Panc1 (cell line): Measurements from ENCODE around the gene LSMEM2. TPM values are rescaled to one million over a fixed set of nuclear protein-coding genes. Genes with fewer than 3 reads are reported as not detected.

Experiments used
- ATAC-seq: fragments of 200-7000 bp; cut with Tn5 transposase; 2 replicates; pipeline ENCODE4 v1.9.1; 2020; ENCODE audit warnings: mild to moderate bottlenecking, moderate library complexity
- BruUV-seq: library from RNA; stranded (reverse); fragments of 400-500 nt; replicated peaks from 2 replicates; lab custom pipeline; 2021; lab: Mats Ljungman, UMichigan
- CTCF ChIA-PET: fragments of 300-600 bp; sonication (Branson Sonifier 250); formaldehyde crosslinking; loops from one replicate; lab custom pipeline; 2022; ENCODE audit warnings: antibody characterized with exemption; lab: Charles Lee
- POLR2A ChIA-PET: fragments of 300-600 bp; sonication (Branson Sonifier 250); formaldehyde crosslinking; loops from one replicate; lab custom pipeline; 2022; ENCODE audit warnings: antibody characterized with exemption; lab: Charles Lee
- DNase-seq: peaks from one replicate; pipeline ENCODE4 v3.0.0-alpha.2; 2010; ENCODE audit warnings: low read depth, low spot score
- H3K27ac ChIP-seq: 2 replicates; pipeline ENCODE4 v1.5.1; 2011; ENCODE audit warnings: mild to moderate bottlenecking, low read length, inconsistent platforms
- H3K27me3 ChIP-seq: fragments of 200-500 bp; sonication (Bioruptor generic); 2 replicates; pipeline ENCODE4 v1.6.0; 2014; ENCODE audit warnings: low read length, inconsistent platforms; ENCODE audit not compliant: control insufficient read depth, insufficient read depth
- H3K36me3 ChIP-seq: fragments of 200-500 bp; sonication (Bioruptor generic); 2 replicates; pipeline ENCODE4 v1.5.1; 2014; ENCODE audit warnings: inconsistent platforms, mild to moderate bottlenecking, low read length, moderate library complexity; ENCODE audit not compliant: control insufficient read depth, insufficient read depth
- H3K4me1 ChIP-seq: 2 replicates; pipeline ENCODE4 v1.5.1; 2011; ENCODE audit warnings: inconsistent platforms, mild to moderate bottlenecking, low read length, moderate library complexity; ENCODE audit not compliant: control insufficient read depth, insufficient read depth
- H3K4me3 ChIP-seq, 2 experiments: 2 replicates each; pipeline ENCODE4 v1.5.1; 2011 to 2012; ENCODE audit warnings: low read depth in 2 of 2, low read length in 2 of 2, mild to moderate bottlenecking in 2 of 2, inconsistent platforms in 1 of 2, moderate library complexity in 1 of 2
- H3K9me3 ChIP-seq: fragments of 200-500 bp; sonication (Bioruptor generic); 2 replicates; pipeline ENCODE4 v1.5.1; 2014; ENCODE audit warnings: low read depth, mild to moderate bottlenecking, inconsistent platforms, low read length, moderate library complexity; ENCODE audit not compliant: control insufficient read depth, insufficient read depth
- POLR2AphosphoS5 ChIP-seq: IDR thresholded peaks from 2 replicates; pipeline ENCODE4 v1.6.1; 2012; ENCODE audit warnings: mild to moderate bottlenecking, low read depth, low read length, moderate library complexity
- SIN3A ChIP-seq: IDR thresholded peaks from 2 replicates; pipeline ENCODE4 v1.6.1; 2012; ENCODE audit warnings: low read depth, mild to moderate bottlenecking, low read length, moderate library complexity, borderline replicate concordance; ENCODE audit not compliant: insufficient read depth
- TCF7L2 ChIP-seq: IDR thresholded peaks from 2 replicates; pipeline ENCODE4 v1.6.1; 2011; ENCODE audit warnings: mild to moderate bottlenecking, low read depth, low read length, inconsistent platforms
- in situ Hi-C: cut with HindIII; loops from 2 replicates; pipeline ENCODE4 v1.10.0; 2016; ENCODE audit warnings: low sequenced_read_pairs, low pct_unique_long_range_greater_than_20kb
- intact Hi-C: fragments of 100-400 bp; cut with micrococcal nuclease; formaldehyde crosslinking; loops from one replicate; pipeline ENCODE4 v1.10.0; 2022; ENCODE audit not compliant: unreplicated experiment
- total RNA-seq: library from RNA; stranded (reverse); gene quantifications from one replicate; pipeline ENCODE4 v1.2.1, GENCODE V29; 2021; ENCODE audit not compliant: unreplicated experiment
- TF ChIP-seq, protein P1 (sequence below): fragments of 450-650 bp; IDR thresholded peaks from 2 replicates; pipeline ENCODE4 v1.5.1; 2017; ENCODE audit warnings: mild to moderate bottlenecking
- TF ChIP-seq, protein P2 (sequence below), 2 experiments: IDR thresholded peaks; 2 replicates each; pipeline ENCODE4 v1.6.1; 2011 to 2012; ENCODE audit warnings: low read depth in 2 of 2, control low read depth in 1 of 2, low read length in 1 of 2, mild to moderate bottlenecking in 1 of 2, moderate library complexity in 1 of 2; ENCODE audit not compliant: insufficient read depth in 1 of 2

LSMEM2 gene
- total RNA-seq, 1 experiment from 2014 or later: not detected

DNA sequence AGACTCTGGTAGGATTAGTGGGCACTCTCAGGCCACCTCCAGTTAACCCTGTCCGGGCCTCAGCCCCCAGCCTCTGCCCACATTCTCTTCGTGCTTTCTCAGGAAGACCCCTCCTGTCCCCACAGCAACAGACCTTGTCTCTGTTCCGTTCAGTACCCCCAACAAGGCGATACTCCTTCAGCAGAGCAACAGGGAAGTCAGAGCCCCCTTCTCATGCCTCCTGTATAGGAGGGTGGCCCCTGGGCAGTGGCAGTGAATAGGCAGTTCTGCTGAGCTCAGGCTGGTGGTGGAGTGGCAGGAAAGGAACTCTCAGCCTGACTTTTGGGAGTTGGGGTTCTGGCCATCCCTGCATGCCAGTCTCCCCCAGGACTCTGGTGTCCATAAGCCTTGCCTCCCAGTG lies 9.4 kb upstream of the LSMEM2 start:
- Histone ChIP-seq H3K9me3 (no peaks in the 10 kb centered on the region), H3K36me3 (no peaks in the 10 kb centered on the region), H3K4me1 (peaks cover 8% of the 10 kb centered on the region), H3K27me3 (no peaks in the 10 kb centered on the region), H3K27ac (no peak overlapping the region), H3K4me3 (no peak overlapping the region)
- POLR2A ChIA-PET: no interaction called here
- intact Hi-C loops: loop anchor here (10.0 kb wide), 1 partner anchor 75 kb away; the partner anchor contains the start of gene GNAT1
- in situ Hi-C loops: no loop called here
- no peak for TF ChIP-seq SIN3A
- TF ChIP-seq, protein P1, sequence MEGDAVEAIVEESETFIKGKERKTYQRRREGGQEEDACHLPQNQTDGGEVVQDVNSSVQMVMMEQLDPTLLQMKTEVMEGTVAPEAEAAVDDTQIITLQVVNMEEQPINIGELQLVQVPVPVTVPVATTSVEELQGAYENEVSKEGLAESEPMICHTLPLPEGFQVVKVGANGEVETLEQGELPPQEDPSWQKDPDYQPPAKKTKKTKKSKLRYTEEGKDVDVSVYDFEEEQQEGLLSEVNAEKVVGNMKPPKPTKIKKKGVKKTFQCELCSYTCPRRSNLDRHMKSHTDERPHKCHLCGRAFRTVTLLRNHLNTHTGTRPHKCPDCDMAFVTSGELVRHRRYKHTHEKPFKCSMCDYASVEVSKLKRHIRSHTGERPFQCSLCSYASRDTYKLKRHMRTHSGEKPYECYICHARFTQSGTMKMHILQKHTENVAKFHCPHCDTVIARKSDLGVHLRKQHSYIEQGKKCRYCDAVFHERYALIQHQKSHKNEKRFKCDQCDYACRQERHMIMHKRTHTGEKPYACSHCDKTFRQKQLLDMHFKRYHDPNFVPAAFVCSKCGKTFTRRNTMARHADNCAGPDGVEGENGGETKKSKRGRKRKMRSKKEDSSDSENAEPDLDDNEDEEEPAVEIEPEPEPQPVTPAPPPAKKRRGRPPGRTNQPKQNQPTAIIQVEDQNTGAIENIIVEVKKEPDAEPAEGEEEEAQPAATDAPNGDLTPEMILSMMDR: no peak
- TF ChIP-seq, protein P2, sequence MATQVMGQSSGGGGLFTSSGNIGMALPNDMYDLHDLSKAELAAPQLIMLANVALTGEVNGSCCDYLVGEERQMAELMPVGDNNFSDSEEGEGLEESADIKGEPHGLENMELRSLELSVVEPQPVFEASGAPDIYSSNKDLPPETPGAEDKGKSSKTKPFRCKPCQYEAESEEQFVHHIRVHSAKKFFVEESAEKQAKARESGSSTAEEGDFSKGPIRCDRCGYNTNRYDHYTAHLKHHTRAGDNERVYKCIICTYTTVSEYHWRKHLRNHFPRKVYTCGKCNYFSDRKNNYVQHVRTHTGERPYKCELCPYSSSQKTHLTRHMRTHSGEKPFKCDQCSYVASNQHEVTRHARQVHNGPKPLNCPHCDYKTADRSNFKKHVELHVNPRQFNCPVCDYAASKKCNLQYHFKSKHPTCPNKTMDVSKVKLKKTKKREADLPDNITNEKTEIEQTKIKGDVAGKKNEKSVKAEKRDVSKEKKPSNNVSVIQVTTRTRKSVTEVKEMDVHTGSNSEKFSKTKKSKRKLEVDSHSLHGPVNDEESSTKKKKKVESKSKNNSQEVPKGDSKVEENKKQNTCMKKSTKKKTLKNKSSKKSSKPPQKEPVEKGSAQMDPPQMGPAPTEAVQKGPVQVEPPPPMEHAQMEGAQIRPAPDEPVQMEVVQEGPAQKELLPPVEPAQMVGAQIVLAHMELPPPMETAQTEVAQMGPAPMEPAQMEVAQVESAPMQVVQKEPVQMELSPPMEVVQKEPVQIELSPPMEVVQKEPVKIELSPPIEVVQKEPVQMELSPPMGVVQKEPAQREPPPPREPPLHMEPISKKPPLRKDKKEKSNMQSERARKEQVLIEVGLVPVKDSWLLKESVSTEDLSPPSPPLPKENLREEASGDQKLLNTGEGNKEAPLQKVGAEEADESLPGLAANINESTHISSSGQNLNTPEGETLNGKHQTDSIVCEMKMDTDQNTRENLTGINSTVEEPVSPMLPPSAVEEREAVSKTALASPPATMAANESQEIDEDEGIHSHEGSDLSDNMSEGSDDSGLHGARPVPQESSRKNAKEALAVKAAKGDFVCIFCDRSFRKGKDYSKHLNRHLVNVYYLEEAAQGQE (IDR thresholded peaks at IDR 0.05; ENCODE audit: insufficient read depth in 1 of 2, low read depth in 2 of 2, low read length in 1 of 2): no peak
- TF ChIP-seq TCF7L2: no peak
- ATAC-seq (no peak), DNase-seq (no peak)
- no TSS peak for BruUV-seq
- CTCF ChIA-PET: no interaction called here

DNA sequence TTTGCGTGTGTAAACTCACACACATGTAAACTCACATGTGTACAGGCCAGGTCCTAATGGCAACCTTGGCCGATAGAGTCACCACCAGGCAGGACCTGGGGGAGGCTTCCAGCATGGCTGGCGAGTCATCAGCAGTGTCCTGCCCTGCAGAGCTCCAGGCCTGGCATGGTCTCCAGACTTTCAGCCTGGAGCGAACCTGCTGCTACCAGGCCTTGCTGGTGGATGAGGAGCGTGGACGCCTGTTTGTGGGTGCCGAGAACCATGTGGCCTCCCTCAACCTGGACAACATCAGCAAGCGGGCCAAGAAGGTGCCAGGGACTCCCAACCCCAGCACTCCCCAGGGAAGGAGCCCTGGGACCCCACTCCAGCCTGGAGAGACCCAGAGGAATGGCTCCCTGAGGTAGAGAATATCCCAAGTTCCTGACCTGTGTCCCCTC lies 8.9 kb upstream of the LSMEM2 start:
- no peaks in the 10 kb centered on the region for H3K36me3 ChIP-seq
- H3K9me3 ChIP-seq: no peaks in the 10 kb centered on the region
- ChIA-PET POLR2A (no interaction called here), CTCF (interaction anchor here (0.6 kb wide), 1 partner anchor 43 kb away, joined by 5 read pairs; no protein-coding TSS in a partner anchor)
- intact Hi-C loops: loop anchor here (10.0 kb wide), 1 partner anchor 75 kb away; the partner anchor contains the start of gene GNAT1
- in situ Hi-C loops: no loop called here
- H3K27ac ChIP-seq: no peak overlapping the region
- no peak overlapping the region for H3K4me3 ChIP-seq
- peaks cover 8% of the 10 kb centered on the region for H3K4me1 ChIP-seq
- ATAC-seq: no peak
- TF ChIP-seq, protein P2 (IDR thresholded peaks at IDR 0.05; ENCODE audit: insufficient read depth in 1 of 2, low read depth in 2 of 2, low read length in 1 of 2): no peak
- TF ChIP-seq, protein P1: no peak
- TF ChIP-seq SIN3A: no peak
- TF ChIP-seq TCF7L2: no peak
- TF ChIP-seq POLR2AphosphoS5: no peak
- DNase-seq: no peak
- no peaks in the 10 kb centered on the region for H3K27me3 ChIP-seq
- BruUV-seq: no TSS peak
